ENCODE measurements around the gene CLCA4.

Gene CLCA4

GRCh38 chr1:86616871-86617270 lies 70.0 kb downstream of the CLCA4 start:
- no peak for DNase-seq (ENCODE audit: low spot score)

DNA sequence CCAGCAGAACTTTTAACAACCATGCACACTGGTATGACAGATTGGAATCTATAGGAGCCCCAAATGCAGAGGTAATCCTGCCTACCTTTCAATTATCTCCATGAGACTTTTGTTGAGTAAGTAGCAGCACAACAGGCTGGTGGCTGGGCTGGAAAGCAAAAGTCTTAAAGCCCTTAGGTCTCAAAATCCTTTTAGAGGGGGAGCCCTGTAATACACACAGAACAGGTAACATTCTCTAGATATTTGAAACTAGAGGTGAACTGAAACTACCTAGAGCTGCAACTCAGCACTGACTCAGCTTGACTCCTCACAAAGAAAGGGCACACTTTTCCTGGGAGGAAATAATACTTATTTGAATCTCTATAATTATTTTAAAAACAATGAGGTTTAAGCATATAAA lies 71.5 kb downstream of the CLCA4 start:
- no peak for DNase-seq (ENCODE audit: low spot score)

- DNase-seq (ENCODE audit: low spot score), result no peak
Measured at GRCh38 chr1:86619313-86619712, 72.4 kb downstream of the CLCA4 start.

GRCh38 chr1:86621286-86621685 lies 74.4 kb downstream of the CLCA4 start:
- DNase-seq (ENCODE audit: low spot score), result no peak
